Lower leg skin (tissue), 4 donors: Measurements from ENCODE around the gene HAS3. TPM values are rescaled to one million over a fixed set of nuclear protein-coding genes. Genes with fewer than 3 reads are reported as not detected.

Source experiments
- DNase-seq, 2 donors: peaks; one replicate each; pipeline ENCODE4 v3.0.0-alpha.2; 2019; ENCODE audit warnings: low spot score in 2 of 2
- H3K4me3 ChIP-seq: fragments of 200-600 bp; sonication (generic); 2 replicates; pipeline ENCODE4 v1.5.1; 2017; ENCODE audit warnings: mild to moderate bottlenecking, low read depth; ENCODE audit not compliant: poor library complexity, severe bottlenecking
- CTCF ChIP-seq, 3 donors: fragments of 450-650 bp; IDR thresholded peaks; one replicate each; pipeline ENCODE4 v1.5.1; 2016; ENCODE audit warnings: antibody characterized with exemption in 3 of 3, mild to moderate bottlenecking in 3 of 3, moderate library complexity in 2 of 3
- POLR2A ChIP-seq, 2 donors: fragments of 450-650 bp; IDR thresholded peaks; one replicate each; pipeline ENCODE4 v1.6.1; 2016 to 2017; ENCODE audit warnings: antibody characterized with exemption in 2 of 2, mild to moderate bottlenecking in 1 of 2, moderate library complexity in 1 of 2
- WGBS, 2 donors: methylation state at CpG; one replicate each; pipeline ENCODE4 v1.1.5; 2018; 5-methylcytosine and 5-hydroxymethylcytosine counted together
- intact Hi-C: fragments of 100-400 bp; cut with DNase I; formaldehyde crosslinking; loops from one replicate; pipeline ENCODE4 v1.15.0; 2023; ENCODE audit warnings: low total_unique reads
- total RNA-seq, 4 donors: library from RNA; depleted of rRNA; stranded (reverse); fragments of >200 nt; gene quantifications; one replicate each; pipeline ENCODE4 v1.1.0, GENCODE V29; 2016

Gene HAS3
- total RNA-seq, 4 donors from 2014 or later = 3.5 to 7.5 (median 4.8) TPM

DNA sequence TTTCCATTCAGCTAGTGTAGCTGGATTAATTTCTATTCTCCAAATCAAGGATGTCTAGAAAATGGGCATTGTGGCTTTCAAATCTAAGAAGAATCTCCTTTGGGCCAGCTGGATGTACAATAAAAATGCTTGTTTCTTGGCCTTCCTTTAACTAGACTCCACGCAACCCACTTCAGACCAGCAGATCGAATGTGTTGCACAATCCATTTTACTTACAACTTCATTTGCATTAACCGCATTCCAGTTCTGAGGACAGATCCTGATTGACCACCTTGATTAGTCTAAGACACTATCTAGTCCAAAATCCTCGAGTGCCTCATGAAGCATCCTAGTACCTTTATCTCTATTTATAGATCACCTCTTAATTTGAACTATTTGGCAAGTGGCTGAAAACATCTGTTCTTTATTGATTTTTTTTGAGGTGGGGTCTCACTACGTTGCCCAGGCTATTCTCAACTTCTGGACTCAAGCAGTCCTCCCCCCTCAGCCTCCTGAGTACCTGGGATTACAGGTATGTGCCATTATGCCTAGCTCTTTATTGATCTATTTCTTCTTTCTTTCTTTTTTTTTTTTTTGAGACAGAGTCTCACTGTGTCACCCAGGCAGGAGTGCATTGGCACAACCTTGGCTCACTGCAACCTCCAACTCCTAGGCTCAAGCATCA is 20.3 kb upstream of the HAS3 start:
- no peak for DNase-seq
- H3K4me3 ChIP-seq = no peak overlapping the region
- TF ChIP-seq CTCF (IDR thresholded peaks at IDR 0.05) = no peak
- no peak for TF ChIP-seq POLR2A (IDR thresholded peaks at IDR 0.05)
- 81 to 83% methylated on average over 5 of the region's 5 CpGs for WGBS, 2 donors
- intact Hi-C loops = no loop called here

DNA sequence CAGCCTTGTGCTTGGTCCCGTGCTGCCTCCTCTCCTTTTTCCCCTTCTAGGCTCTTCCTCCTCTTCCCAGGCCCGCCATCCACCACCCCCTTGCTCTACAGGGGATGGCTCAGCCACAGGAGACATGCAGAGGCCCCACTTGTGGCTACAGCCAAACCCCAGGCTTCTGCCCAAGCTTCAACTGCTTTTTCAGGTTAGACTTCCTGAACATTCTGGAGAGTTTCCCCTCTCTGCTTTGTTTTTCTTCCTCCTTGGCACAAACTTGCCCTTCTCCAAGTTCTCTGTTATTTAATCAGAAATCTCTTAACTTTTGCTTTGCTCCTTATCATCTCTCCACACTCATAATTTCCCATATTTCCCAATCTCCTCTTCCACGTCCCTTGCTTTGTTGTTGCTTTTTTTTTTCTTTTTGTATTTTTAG is 18.3 kb upstream of the HAS3 start:
- WGBS, 2 donors = 69 to 78% methylated on average over 3 of the region's 3 CpGs

DNA sequence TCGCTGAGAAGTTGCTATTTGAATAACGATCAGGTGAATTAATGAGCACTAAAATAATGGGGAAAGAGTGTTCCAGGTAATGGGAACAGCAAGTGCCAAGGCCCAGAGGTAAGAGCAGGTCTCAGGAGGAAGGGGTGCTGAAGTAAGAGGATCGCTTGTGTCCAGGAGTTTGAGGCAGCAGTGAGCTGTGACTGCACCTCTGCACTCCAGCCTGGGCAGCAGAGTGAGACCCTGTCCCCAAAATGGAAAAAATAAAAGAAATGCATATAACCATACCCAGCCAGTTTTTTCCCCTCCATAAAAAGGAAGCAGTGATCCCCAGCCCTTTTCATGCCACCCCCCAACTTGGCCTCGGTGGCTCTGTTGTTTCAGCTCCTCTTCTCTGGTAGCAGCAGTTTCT is 16.8 kb upstream of the HAS3 start:
- WGBS, 2 donors = 56 to 61% methylated on average over 4 of the region's 4 CpGs
- H3K4me3 ChIP-seq = no peak overlapping the region
- no peak for DNase-seq
- intact Hi-C loops = no loop called here
- TF ChIP-seq POLR2A (IDR thresholded peaks at IDR 0.05) (no peak), CTCF (IDR thresholded peaks at IDR 0.05) (no peak)

More for the DNA sequence above, 18.3 kb upstream of the HAS3 start:
- no peak overlapping the region for H3K4me3 ChIP-seq
- no peak for TF ChIP-seq CTCF (IDR thresholded peaks at IDR 0.05)
- TF ChIP-seq POLR2A (IDR thresholded peaks at IDR 0.05) = no peak
- DNase-seq = no peak
- intact Hi-C loops = no loop called here

DNA sequence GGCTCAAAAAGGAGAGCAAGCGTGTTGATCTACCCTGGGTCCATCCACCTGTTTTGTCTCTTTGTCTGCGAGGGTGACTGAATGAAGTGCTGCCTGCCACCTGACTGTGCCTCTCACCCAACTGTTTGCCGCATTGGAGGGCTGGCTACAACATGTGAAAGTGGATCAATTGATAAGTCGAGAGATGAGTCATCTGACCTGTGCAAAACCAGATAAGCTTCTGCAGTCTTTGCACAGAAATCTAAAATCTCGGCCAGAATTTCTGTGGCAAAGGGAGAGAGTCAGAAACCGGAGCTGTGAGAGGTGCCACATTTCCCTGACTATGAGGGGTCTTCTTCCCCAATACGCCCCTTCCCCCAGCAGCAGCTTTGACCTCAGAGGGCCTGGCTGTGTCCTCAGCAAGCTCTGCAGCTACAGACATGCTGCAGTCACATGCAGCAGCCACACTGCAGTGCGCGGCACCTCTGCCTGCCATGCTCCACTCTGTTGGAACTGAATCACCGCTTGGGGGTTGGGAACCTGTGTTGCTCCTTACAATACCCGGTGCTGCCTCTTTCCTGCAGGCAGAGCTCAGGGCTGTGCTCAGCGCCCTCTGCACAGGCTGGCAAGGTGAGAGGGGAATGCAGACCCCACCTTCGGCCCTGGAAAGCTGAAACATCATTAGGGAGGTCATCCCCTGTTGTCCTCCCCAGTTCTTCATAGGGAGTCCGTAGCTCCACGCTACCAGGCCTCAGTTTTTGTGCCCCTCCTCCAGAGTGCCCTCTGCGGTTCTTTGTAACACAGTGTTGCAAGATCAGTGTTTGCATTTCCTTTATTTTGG is 16.2 kb upstream of the HAS3 start:
- intact Hi-C loops = no loop called here
- TF ChIP-seq CTCF (IDR thresholded peaks at IDR 0.05) (no peak), POLR2A (IDR thresholded peaks at IDR 0.05) (no peak)
- no peak overlapping the region for H3K4me3 ChIP-seq
- DNase-seq = no peak
- WGBS, 2 donors = 23 to 28% methylated on average over 16 of the region's 16 CpGs

DNA sequence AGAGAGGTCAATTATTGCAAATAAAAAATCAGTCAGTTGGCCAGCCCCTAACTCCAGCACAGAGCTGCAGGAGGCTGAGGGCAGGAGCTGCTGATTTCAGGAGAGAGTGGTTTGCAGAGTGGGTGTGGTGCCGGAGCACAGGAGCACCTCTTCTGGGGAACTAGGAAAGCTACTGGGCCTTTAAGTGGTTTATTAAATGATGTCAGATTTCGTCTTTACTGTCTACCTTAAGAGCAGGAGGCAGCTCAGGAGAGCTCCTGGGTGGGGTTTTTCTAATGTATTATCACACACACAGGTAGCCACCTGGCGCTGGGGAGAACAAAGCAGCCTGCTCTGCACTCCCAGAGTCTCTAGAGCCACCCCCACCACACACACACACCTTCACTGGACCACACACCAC is 11.5 kb upstream of the HAS3 start:
- intact Hi-C loops = no loop called here
- DNase-seq = no peak
- TF ChIP-seq POLR2A (IDR thresholded peaks at IDR 0.05) (no peak), CTCF (IDR thresholded peaks at IDR 0.05) (no peak)
- no peak overlapping the region for H3K4me3 ChIP-seq
- WGBS, 2 donors = 50 to 52% methylated on average over 3 of the region's 3 CpGs
